Suppressor macrophage treated with lipopolysaccharide for 4 hours (primary cell): Measurements from ENCODE around the gene FAM228B.
"Not testable (repeated sequence)": the region's sequence is repeated elsewhere in the genome, so short reads cannot be mapped to it uniquely, and the experiment has no call there.

Experiments
- DNase-seq: peaks from one replicate; pipeline ENCODE4 v3.0.0-alpha.2; 2020

The FAM228B gene

GRCh38 chr2:24162494-24162893, 39.2 kb downstream of the FAM228B start:
- DNase-seq: no peak

GRCh38 chr2:24163186-24163585, 39.9 kb downstream of the FAM228B start:
- DNase-seq: no peak

DNA sequence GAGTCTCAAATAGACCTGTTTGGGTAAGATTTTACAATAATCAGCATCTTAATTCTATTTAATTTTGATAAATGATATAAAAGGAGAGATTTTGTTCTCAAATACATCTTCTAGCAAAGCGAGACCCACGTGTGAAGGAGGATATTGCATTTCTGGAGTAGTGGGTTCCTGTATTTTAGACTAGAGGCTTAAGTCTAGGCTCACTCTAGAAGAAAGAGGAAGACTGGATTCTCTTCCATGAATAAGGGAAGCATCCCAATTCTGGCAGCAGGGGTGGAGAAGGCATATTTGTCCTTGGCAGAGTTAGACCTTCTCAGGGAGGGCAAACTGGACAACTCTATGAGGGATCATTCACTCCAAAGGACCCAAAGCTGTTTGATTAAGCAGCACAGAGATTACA, 40.3 kb downstream of the FAM228B start:
- peak; percentile 16 for DNase-seq

DNA sequence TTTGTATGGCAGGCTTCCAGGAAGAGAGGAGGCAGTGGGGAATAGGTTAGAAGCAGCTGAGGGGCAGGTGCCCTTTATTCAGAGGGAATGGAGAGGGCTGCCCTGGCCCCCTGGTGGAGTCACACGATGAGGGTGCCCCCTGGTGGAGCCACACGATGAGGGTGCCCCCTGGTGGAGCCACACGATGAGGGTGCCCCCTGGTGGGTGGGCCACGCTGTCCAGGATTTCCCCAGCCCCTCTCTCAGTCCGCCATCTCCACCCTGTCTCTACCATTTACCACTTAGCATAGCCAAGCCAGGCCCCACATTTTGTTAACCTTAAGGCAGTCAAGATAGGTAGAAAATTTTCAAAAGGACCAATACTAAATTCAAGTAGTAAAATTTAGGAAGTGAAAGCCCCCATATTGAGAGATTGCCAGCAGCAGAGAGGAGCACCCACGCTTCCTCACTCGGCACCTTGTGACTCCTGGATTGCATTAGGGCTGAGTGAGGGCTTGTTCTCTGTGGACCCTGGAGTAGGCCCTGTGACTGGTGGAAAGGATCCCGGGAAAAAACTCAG, 41.2 kb downstream of the FAM228B start:
- DNase-seq: peak; percentile 77

- no peak for DNase-seq
These were observed 45.8 kb downstream of the FAM228B start for GRCh38 chr2:24169023-24169422.

DNA sequence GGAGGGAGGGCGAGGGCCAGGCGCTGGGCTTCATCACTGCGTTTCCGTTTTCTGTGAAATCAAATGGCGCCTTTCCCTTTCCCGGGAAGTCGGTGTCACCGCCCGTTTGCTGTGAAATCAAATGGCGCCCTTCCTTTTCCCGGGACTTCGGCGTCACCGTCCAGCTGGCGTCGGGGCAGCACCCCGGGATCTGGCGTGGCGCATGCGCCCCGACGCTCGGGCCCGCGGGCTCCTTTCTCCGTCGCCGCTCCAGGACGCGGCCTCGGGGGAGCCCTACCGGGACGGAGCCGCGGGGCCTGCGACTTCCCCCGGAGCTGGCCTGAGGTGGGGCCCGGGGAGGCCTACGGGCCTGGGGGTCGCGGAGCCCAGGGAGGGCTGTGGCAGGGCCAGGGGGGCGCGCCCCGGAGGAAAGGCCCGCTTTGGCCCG, 51.6 kb downstream of the FAM228B start, which contains the start of gene FAM228A:
Gene FAM228A, plus strand, starts transcription at position 203 of the 427 bp plus-strand sequence. CDS start 428 bp downstream, outside the sequence.
- no peak for DNase-seq

GRCh38 chr2:24175631-24176187, 52.4 kb downstream of the FAM228B start:
- no peak for DNase-seq

GRCh38 chr2:24176326-24176725, 53.1 kb downstream of the FAM228B start:
- no peak for DNase-seq

- DNase-seq: no peak
These were observed 56.4 kb downstream of the FAM228B start for GRCh38 chr2:24179683-24180082.

DNA sequence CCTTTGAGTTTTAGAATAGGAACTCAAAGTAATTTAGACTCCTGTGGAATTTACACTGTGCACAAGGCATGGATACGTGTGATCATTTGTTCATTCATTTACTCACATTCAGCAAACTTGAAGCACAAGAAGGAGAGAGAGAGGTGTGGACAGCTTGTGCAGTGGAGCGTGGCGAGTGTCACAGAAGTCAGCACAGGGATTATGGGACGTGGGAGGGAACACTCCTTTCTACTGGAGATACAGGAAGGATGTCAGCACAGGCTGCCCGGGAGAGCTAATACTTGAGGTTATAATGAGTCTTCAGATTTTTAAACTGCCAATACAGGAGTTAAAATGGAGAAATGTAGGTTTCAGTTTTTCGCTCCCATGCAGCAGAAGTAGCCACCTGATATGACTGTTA, 58.6 kb downstream of the FAM228B start:
- no peak for DNase-seq

DNA sequence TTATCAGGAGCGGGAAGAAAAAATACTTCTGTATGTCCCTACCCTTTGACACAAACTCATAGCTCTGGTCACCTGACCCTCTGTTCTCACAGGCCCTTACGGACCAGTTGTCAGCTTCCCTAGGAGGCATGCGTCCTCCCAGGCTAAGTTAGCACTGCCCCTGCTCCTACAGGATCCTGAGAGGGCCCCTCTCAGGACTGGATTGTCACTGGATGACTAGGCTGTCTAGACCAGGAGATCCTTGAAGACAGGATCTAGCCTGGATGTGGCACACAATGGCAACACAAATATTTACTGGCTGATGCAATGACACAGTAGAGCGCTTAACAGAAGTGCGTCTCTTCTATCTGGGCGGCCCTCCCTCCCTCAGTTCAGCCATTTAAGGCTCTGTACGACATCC, 59.2 kb downstream of the FAM228B start:
- DNase-seq: no peak

DNA sequence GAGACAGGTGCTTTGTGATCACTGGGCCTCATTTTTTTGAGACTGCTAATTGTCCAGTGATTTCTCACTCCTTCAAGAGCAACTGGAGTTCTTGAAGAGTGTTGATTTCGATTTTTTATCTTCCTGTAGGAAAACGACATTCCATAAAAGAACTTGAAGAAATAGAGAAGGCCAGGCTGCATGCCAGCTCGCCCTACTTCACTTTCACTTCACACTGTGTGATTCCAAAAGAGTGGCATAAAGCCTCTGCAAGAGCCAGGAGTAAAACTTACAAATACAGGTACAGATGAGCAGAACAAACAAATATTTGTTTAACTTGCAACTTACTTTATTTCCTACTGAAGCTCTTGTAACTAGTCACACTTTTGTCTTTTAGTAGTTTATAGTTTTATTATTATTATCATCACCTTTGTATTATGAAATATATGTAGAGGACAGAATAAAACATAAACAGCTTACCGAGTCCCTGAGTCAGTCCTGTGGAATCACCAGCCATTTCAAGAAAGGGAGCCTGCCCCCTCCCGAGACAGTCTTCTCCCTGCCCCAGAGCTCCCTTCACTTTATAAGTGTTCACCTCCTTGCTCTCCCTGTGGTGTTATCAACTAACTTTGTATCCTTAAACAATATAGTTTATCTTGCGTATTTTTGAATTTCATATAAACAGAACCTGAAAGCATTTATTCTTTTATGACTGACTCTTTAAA, 60.2 kb downstream of the FAM228B start:
- DNase-seq: no peak

- DNase-seq: no peak
These were observed 66.3 kb downstream of the FAM228B start for GRCh38 chr2:24189551-24189950.

GRCh38 chr2:24190503-24190902, 67.2 kb downstream of the FAM228B start:
- DNase-seq: no peak

DNA sequence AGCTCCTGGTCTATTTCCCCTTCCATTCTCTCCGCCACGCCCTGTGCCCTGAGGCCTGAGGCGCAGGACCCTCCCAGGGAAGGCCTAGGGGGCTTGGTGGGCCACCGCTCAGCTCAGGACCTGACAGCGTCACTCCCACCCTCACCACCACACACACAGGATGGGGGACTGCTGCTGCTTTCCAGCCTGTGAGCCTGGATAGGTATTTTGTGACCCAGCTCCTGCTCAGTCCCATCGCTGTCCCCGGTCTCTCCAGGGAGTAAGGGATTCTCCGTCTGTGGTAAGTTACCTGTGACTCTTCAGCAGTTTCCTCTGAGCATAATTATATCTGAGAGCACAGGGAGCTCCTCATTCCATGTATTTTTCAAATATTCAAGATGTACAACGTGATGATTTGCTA, 67.9 kb downstream of the FAM228B start:
- DNase-seq: no peak

DNA sequence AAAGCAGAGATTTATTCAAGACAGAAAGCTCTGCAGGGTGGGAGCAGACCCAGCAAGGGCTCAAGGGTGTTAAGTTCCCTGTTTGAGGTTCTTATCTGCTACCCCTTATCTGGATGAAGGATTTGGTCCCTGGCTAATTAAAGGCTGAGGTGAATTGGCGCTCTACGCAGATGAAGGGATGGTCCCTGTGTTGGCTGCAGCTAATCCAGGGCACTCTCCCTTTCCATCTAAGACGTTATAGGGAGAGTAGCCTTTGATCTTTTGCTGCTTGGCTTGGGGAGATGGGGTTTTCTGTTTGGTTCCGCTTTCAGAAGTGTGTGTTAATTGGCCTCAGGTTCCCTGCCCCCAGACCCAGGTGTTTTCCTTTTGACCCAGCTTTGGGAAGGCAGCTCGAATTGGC, 68.6 kb downstream of the FAM228B start:
- no peak for DNase-seq

DNA sequence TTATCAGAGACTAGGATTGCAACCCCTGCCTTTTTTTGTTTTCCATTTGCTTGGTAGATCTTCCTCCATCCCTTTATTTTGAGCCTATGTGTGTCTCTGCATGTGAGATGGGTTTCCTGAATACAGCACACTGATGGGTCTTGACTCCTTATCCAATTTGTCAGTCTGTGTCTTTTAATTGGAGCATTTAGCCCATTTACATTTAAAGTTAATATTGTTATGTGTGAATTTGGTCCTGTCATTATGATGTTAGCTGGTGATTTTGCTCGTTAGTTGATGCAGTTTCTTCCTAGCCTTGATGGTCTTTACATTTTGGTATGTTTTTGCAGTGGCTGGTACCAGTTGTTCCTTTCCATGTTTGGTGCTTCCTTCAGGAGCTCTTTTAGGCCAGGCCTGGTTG, 73.9 kb downstream of the FAM228B start:
- not testable (repeated sequence) for DNase-seq

DNA sequence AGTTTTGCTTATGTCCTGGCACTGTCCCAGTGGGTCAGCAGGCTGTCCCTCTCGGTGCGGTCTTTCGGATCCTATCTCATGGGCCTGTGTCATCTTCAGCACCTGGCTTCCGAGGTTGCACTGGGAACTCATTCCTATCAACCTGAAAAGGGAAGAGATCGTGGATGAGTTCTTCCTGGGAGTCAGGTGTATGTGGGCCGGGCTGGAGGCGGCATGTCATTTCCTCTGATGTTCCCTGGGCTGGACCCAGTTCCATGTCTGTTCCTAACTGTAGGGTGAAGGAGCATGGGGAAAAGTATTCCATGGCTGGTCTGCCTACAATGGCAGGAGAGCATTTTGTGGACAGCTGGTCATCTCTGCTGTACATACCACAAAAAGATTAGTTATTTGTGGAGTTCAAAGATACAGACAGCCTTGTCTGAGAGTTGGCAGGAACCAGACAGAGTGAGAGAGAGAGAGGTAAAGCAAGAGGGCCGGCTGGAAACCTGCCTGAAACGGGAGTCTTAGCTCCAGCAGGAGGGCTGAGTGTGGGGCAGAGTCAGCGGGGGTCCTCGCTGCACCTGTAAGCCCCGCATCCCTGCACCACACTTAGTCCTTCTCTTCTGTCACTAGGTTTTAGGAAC, 76.8 kb downstream of the FAM228B start:
- no peak for DNase-seq

GRCh38 chr2:24200799-24201198, 77.5 kb downstream of the FAM228B start:
- no peak for DNase-seq

DNA sequence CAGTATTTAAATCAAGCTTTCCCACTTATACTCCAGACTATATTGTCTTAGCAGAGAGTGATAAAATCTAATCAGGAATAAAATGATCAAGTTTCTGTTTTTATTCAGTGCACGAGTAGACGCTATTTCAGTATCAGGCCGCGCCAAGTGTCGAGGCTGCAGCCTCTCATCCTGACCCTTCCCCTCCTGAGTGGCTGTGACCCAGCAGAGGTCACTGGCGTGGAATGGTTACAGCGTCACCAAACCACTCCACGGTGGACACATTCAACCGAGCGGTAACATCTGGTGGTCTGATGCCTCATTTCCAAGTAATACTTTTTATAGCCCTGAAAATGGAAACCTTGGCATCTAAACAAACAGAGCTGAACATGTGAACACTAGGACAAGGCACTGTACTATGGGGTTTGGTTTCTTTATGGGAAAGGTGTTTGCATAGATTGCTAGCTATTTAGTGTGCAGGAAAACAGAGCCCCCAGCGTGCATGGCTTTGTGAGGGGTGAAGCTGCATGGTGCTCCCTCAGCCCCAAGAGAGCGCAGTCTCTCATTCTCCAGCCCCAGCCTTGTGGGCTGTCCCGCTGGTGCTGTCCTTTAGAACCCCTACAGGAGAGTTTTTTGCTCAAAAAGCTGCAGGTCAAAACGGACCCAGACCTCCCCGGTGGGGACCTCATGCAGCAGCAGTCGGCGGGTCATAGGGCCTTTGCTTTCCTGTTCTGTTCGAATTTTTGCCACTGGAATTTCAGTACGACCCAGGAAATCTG, 79.9 kb downstream of the FAM228B start:
- no peak for DNase-seq

DNA sequence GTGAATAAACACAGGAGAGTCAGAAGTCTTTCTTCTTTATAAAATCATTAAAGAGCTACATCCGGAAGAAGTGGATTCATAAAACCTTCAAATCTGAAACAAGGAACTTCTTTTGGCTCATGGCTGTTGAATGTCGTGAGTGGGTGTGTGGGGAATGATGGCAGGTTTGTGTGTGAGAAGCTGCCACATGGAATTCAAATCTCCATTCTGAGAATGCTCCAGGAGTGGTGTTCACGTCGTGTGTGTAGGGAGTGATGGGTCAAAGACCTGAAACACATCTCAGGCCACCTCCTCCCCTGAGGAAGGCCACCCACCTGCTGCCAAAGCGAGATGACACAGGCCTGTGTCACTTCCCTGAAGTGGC, 80.5 kb downstream of the FAM228B start:
- no peak for DNase-seq

- DNase-seq: no peak
These were observed 81.2 kb downstream of the FAM228B start for GRCh38 chr2:24204505-24204904.

DNA sequence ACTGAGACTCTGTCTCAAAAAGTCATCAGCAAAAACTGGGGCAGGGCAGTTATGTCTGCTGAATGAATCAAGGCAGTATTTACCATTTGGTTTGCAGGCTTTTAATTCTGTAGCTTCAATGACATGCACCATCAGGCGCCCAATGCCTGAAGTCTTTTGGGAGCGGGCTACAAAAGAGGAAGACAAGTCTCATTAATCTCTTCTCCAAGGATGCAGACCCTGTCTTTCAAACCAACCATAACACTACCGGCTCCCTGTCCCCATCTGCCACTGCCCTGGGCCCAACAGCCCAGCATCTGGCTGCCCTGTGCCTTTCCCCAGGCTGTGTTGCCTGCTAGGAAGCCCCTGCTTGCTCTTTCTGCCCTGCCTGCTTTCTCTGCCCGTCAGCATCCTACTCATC, 81.9 kb downstream of the FAM228B start:
- DNase-seq: no peak
